Liver (tissue), 9 donors: Measurements from ENCODE around the gene ESRP2. TPM values are rescaled to one million over a fixed set of nuclear protein-coding genes. Genes with fewer than 3 reads are reported as not detected.

Source experiments
- DNase-seq: peaks from one replicate; pipeline ENCODE4 v3.0.0-alpha.2; 2017; ENCODE audit warnings: low spot score
- H3K27ac ChIP-seq, 2 donors: one replicate each; pipeline ENCODE4 v1.7.0; 2013; ENCODE audit warnings: inconsistent platforms in 2 of 2, low read length in 2 of 2, control low read depth in 1 of 2, low read depth in 1 of 2, mild to moderate bottlenecking in 1 of 2
- H3K27me3 ChIP-seq, 4 donors: one replicate each; pipeline versions ENCODE4 v1.6.1 to v1.7.0; 2013; ENCODE audit warnings: low read length in 3 of 4, inconsistent platforms in 1 of 4, mild to moderate bottlenecking in 1 of 4, moderate library complexity in 1 of 4; ENCODE audit not compliant: control insufficient read depth in 4 of 4, insufficient read depth in 4 of 4
- H3K36me3 ChIP-seq, 4 donors: one replicate each; pipeline versions ENCODE4 v1.6.1 to v1.7.0; 2013; ENCODE audit warnings: low read length in 3 of 4, mild to moderate bottlenecking in 3 of 4, low read depth in 1 of 4, moderate library complexity in 1 of 4; ENCODE audit not compliant: control insufficient read depth in 4 of 4, insufficient read depth in 3 of 4
- H3K4me1 ChIP-seq, 4 donors: one replicate each; pipeline versions ENCODE4 v1.6.1 to v1.7.0; 2013; ENCODE audit warnings: low read length in 3 of 4, mild to moderate bottlenecking in 3 of 4, moderate library complexity in 1 of 4; ENCODE audit not compliant: control insufficient read depth in 4 of 4, insufficient read depth in 4 of 4
- H3K4me3 ChIP-seq, 3 donors: one replicate each; pipeline versions ENCODE4 v1.6.1 to v1.7.0; 2013; ENCODE audit warnings: low read length in 3 of 3, control low read depth in 1 of 3, low read depth in 1 of 3, mild to moderate bottlenecking in 1 of 3
- H3K9ac ChIP-seq, 2 donors: one replicate each; pipeline ENCODE4 v1.7.0; 2013; ENCODE audit warnings: low read length in 2 of 2, mild to moderate bottlenecking in 2 of 2, moderate library complexity in 2 of 2, control low read depth in 1 of 2, low read depth in 1 of 2
- H3K9me3 ChIP-seq, 4 donors: one replicate each; pipeline versions ENCODE4 v1.6.1 to v1.7.0; 2013; ENCODE audit warnings: low read length in 3 of 4; ENCODE audit not compliant: control insufficient read depth in 4 of 4
- ATF3 ChIP-seq: IDR thresholded peaks from 2 replicates; pipeline ENCODE4 v1.6.1; 2016; ENCODE audit warnings: antibody characterized with exemption
- CTCF ChIP-seq: fragments of 150-350 bp; IDR thresholded peaks from 2 replicates; pipeline ENCODE4 v1.5.1; 2017; ENCODE audit warnings: improper control_type of control experiment, low read depth, low read length; ENCODE audit not compliant: missing input control
- EGR1 ChIP-seq, 2 donors: IDR thresholded peaks; 2 replicates each; pipeline ENCODE4 v1.6.1; 2016 to 2018; ENCODE audit warnings: antibody characterized with exemption in 2 of 2, low read depth in 2 of 2
- FOXA1 ChIP-seq: IDR thresholded peaks from 2 replicates; pipeline ENCODE4 v1.6.1; 2016; ENCODE audit warnings: antibody characterized with exemption
- GABPA ChIP-seq, 2 donors: IDR thresholded peaks in 1 of 2; conservative IDR thresholded peaks in 1 of 2; 2 replicates each; pipeline ENCODE4 v1.6.1; 2016; ENCODE audit warnings: antibody characterized with exemption in 2 of 2, mild to moderate bottlenecking in 1 of 2, moderate library complexity in 1 of 2
- HNF4A ChIP-seq, 2 donors: conservative IDR thresholded peaks; 2 replicates each; pipeline ENCODE4 v1.6.1; 2016; ENCODE audit warnings: antibody characterized with exemption in 2 of 2, mild to moderate bottlenecking in 2 of 2
- HNF4G ChIP-seq: IDR thresholded peaks from 2 replicates; pipeline ENCODE4 v1.6.1; 2016; ENCODE audit warnings: antibody characterized with exemption
- JUND ChIP-seq, 2 donors: IDR thresholded peaks; 2 replicates each; pipeline ENCODE4 v1.6.1; 2016; ENCODE audit warnings: antibody characterized with exemption in 2 of 2
- MAX ChIP-seq: IDR thresholded peaks from 2 replicates; pipeline ENCODE4 v1.6.1; 2016; ENCODE audit warnings: antibody characterized with exemption
- NR2F2 ChIP-seq: IDR thresholded peaks from 2 replicates; pipeline ENCODE4 v1.6.1; 2016; ENCODE audit warnings: antibody characterized with exemption
- RAD21 ChIP-seq, 2 donors: IDR thresholded peaks; 2 replicates each; pipeline ENCODE4 v1.6.1; 2016; ENCODE audit warnings: antibody characterized with exemption in 2 of 2, mild to moderate bottlenecking in 2 of 2
- REST ChIP-seq: IDR thresholded peaks from 2 replicates; pipeline ENCODE4 v1.6.1; 2016; ENCODE audit warnings: antibody characterized with exemption, mild to moderate bottlenecking
- RXRA ChIP-seq, 2 donors: IDR thresholded peaks; 2 replicates each; pipeline ENCODE4 v1.6.1; 2017 to 2018; ENCODE audit warnings: antibody characterized with exemption in 2 of 2, mild to moderate bottlenecking in 1 of 2
- SP1 ChIP-seq: IDR thresholded peaks from 2 replicates; pipeline ENCODE4 v1.6.1; 2018; ENCODE audit warnings: antibody characterized with exemption, mild to moderate bottlenecking
- YY1 ChIP-seq: IDR thresholded peaks from 2 replicates; pipeline ENCODE4 v1.6.1; 2016; ENCODE audit warnings: antibody characterized with exemption, mild to moderate bottlenecking
- ZBTB33 ChIP-seq: IDR thresholded peaks from 2 replicates; pipeline ENCODE4 v1.6.1; 2016; ENCODE audit warnings: antibody characterized with exemption
- WGBS: extraction: QIAGEN DNeasy Blood & Tissue Kit; methylation state at CpG from one replicate; pipeline ENCODE4 v1.1.7; 2013; 5-methylcytosine and 5-hydroxymethylcytosine counted together
- polyA plus RNA-seq, 2 donors: library from polyadenylated mRNA; stranded (reverse) in 1 of 2; unstranded in 1 of 2; fragments of 200-250 nt in 1 of 2; fragments of >200 nt in 1 of 2; fragmentation: Nextera tagmentation in 1 of 2; extraction: Ambion mirVana in 1 of 2; gene quantifications; one replicate each; pipeline versions ENCODE4 v1.2.1 to v1.2.3, GENCODE V29; 2013 to 2015
- total RNA-seq, 2 donors: library from RNA; depleted of rRNA; stranded (reverse); fragments of >200 nt; gene quantifications; one replicate each; pipeline ENCODE4 v1.2.3, GENCODE V29; 2014
- donor health status: healthy.
- donor health status: healthy.
- donor health status: healthy.
- donor health status: healthy.
- donor health status: healthy.

Gene ESRP2
- total and polyA plus RNA-seq, 4 donors, result 21.0 to 84.8 (median 45.7) TPM

GRCh38 chr16:68236137-68236825 is 354 bp upstream of the ESRP2 start:
- H3K4me1 ChIP-seq, result peaks cover 15 to 53% (median 36%) of the 10 kb centered on the region in 4 donors
- peak overlapping the region; percentile 30 to 80 for H3K9ac ChIP-seq
- 6% methylated on average over 45 of the region's 45 CpGs for WGBS

GRCh38 chr16:68235108-68235886 is 630 bp downstream of the ESRP2 start:
- H3K27ac ChIP-seq, result peak overlapping the region; percentile 87 to 88
- 20% methylated on average over 73 of the region's 73 CpGs for WGBS
- peak; percentile 38 for DNase-seq
- no peaks in the 10 kb centered on the region for H3K27me3 ChIP-seq
- TF ChIP-seq SP1 (no peak), ZBTB33 (no peak), HNF4A (conservative IDR thresholded peaks at IDR 0.05) (no peak), REST (no peak), FOXA1 (no peak), RXRA (IDR thresholded peaks at IDR 0.05) (no peak), EGR1 (IDR thresholded peaks at IDR 0.05; ENCODE audit: low read depth in 2 of 2) (no peak), YY1 (no peak), NR2F2 (no peak), MAX (no peak), GABPA (IDR thresholded peaks at IDR 0.05 in 1 of 2, conservative IDR thresholded peaks at IDR 0.05 in 1 of 2) (no peak), ATF3 (no peak), HNF4G (no peak), JUND (IDR thresholded peaks at IDR 0.05) (no peak)
- peak overlapping the region; percentile 51 to 58 for H3K9ac ChIP-seq
- peaks cover 4 to 20% (median 14%) of the 10 kb centered on the region in 4 donors for H3K36me3 ChIP-seq
- H3K9me3 ChIP-seq, result no peaks in the 10 kb centered on the region
- H3K4me1 ChIP-seq, result peaks cover 15 to 54% (median 38%) of the 10 kb centered on the region in 4 donors
- peak overlapping the region; percentile 82 to 88 (median 85) for H3K4me3 ChIP-seq

More at GRCh38 chr16:68236137-68236825, 354 bp upstream of the ESRP2 start:
- H3K4me3 ChIP-seq, result peak overlapping the region; percentile 62 to 84 (median 82)
- peak; percentile 77 for DNase-seq
- peak overlapping the region; percentile 87 to 88 for H3K27ac ChIP-seq
- no peaks in the 10 kb centered on the region for H3K9me3 ChIP-seq
- no peak for TF ChIP-seq RAD21 (IDR thresholded peaks at IDR 0.05)
- TF ChIP-seq YY1, result peak; percentile 21
- TF ChIP-seq HNF4A (conservative IDR thresholded peaks at IDR 0.05), result peak in 1 of 2 donors; percentile 2
- peak in 1 of 2 donors; percentile 35 for TF ChIP-seq GABPA (IDR thresholded peaks at IDR 0.05 in 1 of 2, conservative IDR thresholded peaks at IDR 0.05 in 1 of 2)
- TF ChIP-seq RXRA (IDR thresholded peaks at IDR 0.05), result peak; percentile 33 to 44
- TF ChIP-seq ATF3, result no peak
- TF ChIP-seq EGR1 (IDR thresholded peaks at IDR 0.05; ENCODE audit: low read depth in 2 of 2), result peak in 1 of 2 donors; percentile 62
- TF ChIP-seq CTCF, result no peak
- H3K27me3 ChIP-seq, result no peaks in the 10 kb centered on the region
- H3K36me3 ChIP-seq, result peaks cover 4 to 11% (median 7%) of the 10 kb centered on the region in 4 donors
